IMR-90 (cell line): ENCODE results near the gene SUN5. TPM values are rescaled to one million over a fixed set of nuclear protein-coding genes. Genes with fewer than 3 reads are reported as not detected.
"Not testable (repeated sequence)": the region's sequence is repeated elsewhere in the genome, so short reads cannot be mapped to it uniquely, and the experiment has no call there.

Experiments used
- ATAC-seq: fragments of 200-7000 bp; cut with Tn5 transposase; 2 replicates; pipeline ENCODE4 v1.9.1; 2020; ENCODE audit warnings: low read depth, mild to moderate bottlenecking, moderate library complexity
- BruUV-seq: library from RNA; stranded (reverse); fragments of 400-500 nt; replicated peaks from 2 replicates; lab custom pipeline; 2021; lab: Mats Ljungman, UMichigan
- CTCF ChIA-PET: fragments of 300-600 bp; formaldehyde crosslinking; extraction: SDS; loops from one replicate; lab custom pipeline; 2021; ENCODE audit warnings: antibody characterized with exemption; lab: Yijun Ruan, JAX
- POLR2A ChIA-PET: fragments of 300-600 bp; sonication (Branson Sonifier 250); formaldehyde crosslinking; loops from one replicate; lab custom pipeline; 2022; ENCODE audit warnings: antibody characterized with exemption; ENCODE audit not compliant: unreplicated experiment; lab: Charles Lee
- DNase-seq: peaks from one replicate; pipeline ENCODE4 v3.0.0; 2013
- H2AFZ ChIP-seq: replicated peaks from 2 replicates; pipeline ENCODE3; 2013; ENCODE audit warnings: low read length, mild to moderate bottlenecking; ENCODE audit not compliant: poor library complexity
- H2AK5ac ChIP-seq: 2 replicates; pipeline ENCODE4 v1.6.1; 2013; ENCODE audit warnings: low read depth, low read length, inconsistent platforms
- H2AK9ac ChIP-seq: replicated peaks from 2 replicates; pipeline ENCODE3; 2013; ENCODE audit warnings: mild to moderate bottlenecking, low read depth, low read length, moderate library complexity; ENCODE audit not compliant: poor library complexity
- H2BK120ac ChIP-seq: 2 replicates; pipeline ENCODE4 v1.6.1; 2013; ENCODE audit warnings: low read depth, low read length, inconsistent platforms
- H2BK15ac ChIP-seq: 3 replicates; pipeline ENCODE4 v1.6.1; 2013; ENCODE audit warnings: low read depth, low read length, inconsistent platforms
- H2BK20ac ChIP-seq: 2 replicates; pipeline ENCODE4 v1.6.1; 2013; ENCODE audit warnings: low read depth, mild to moderate bottlenecking, inconsistent platforms, low read length, moderate library complexity
- H2BK5ac ChIP-seq: 2 replicates; pipeline ENCODE4 v1.6.1; 2013; ENCODE audit warnings: mild to moderate bottlenecking, low read depth, low read length, inconsistent platforms; ENCODE audit not compliant: poor library complexity, severe bottlenecking
- H3K14ac ChIP-seq: replicated peaks from 2 replicates; pipeline ENCODE4 v1.6.1; 2013; ENCODE audit warnings: low read depth, low read length, inconsistent platforms
- H3K18ac ChIP-seq: 2 replicates; pipeline ENCODE4 v1.6.1; 2013; ENCODE audit warnings: low read depth, low read length, control low read depth
- H3K23ac ChIP-seq: 2 replicates; pipeline ENCODE4 v1.6.1; 2013; ENCODE audit warnings: low read depth, low read length, inconsistent platforms
- H3K27ac ChIP-seq: 2 replicates; pipeline ENCODE4 v1.5.1; 2013; ENCODE audit warnings: mild to moderate bottlenecking, control low read depth, low read length; ENCODE audit not compliant: insufficient read depth
- H3K27me3 ChIP-seq: 2 replicates; pipeline ENCODE4 v1.6.1; 2013; ENCODE audit warnings: low read length; ENCODE audit not compliant: control insufficient read depth, insufficient read depth
- H3K36me3 ChIP-seq: 2 replicates; pipeline ENCODE4 v1.6.1; 2013; ENCODE audit warnings: low read length, mixed read lengths; ENCODE audit not compliant: control insufficient read depth, insufficient read depth
- H3K4ac ChIP-seq: 2 replicates; pipeline ENCODE4 v1.6.1; 2013; ENCODE audit warnings: low read depth, low read length, inconsistent platforms
- H3K4me1 ChIP-seq: 2 replicates; pipeline ENCODE4 v1.6.1; 2013; ENCODE audit warnings: low read length, mixed read lengths; ENCODE audit not compliant: control insufficient read depth, insufficient read depth
- H3K4me2 ChIP-seq: 2 replicates; pipeline ENCODE4 v1.6.1; 2013; ENCODE audit warnings: low read depth, mild to moderate bottlenecking, control low read depth, low read length, moderate library complexity
- H3K4me3 ChIP-seq: 2 replicates; pipeline ENCODE4 v1.5.1; 2013; ENCODE audit warnings: low read depth, mild to moderate bottlenecking, control low read depth, low read length, moderate library complexity; ENCODE audit not compliant: insufficient read depth
- H3K56ac ChIP-seq: 2 replicates; pipeline ENCODE4 v1.6.1; 2013; ENCODE audit warnings: low read length, inconsistent platforms; ENCODE audit not compliant: insufficient read depth; ENCODE audit errors: extremely low read depth
- H3K79me1 ChIP-seq, 2 experiments: 2 replicates each; pipeline ENCODE4 v1.6.1; 2013; ENCODE audit warnings: low read length in 2 of 2, inconsistent platforms in 1 of 2, low read depth in 1 of 2
- H3K9ac ChIP-seq: 2 replicates; pipeline ENCODE4 v1.6.1; 2013; ENCODE audit warnings: low read depth, low read length, control low read depth
- H3K9me1 ChIP-seq: 2 replicates; pipeline ENCODE4 v1.6.1; 2013; ENCODE audit warnings: low read length, inconsistent platforms; ENCODE audit not compliant: insufficient read depth
- H3K9me3 ChIP-seq: 2 replicates; pipeline ENCODE4 v1.6.1; 2013; ENCODE audit warnings: low read length; ENCODE audit not compliant: control insufficient read depth, insufficient read depth
- H4K20me1 ChIP-seq: 2 replicates; pipeline ENCODE4 v1.6.1; 2013; ENCODE audit warnings: low read length, inconsistent platforms; ENCODE audit not compliant: insufficient read depth
- H4K5ac ChIP-seq: 2 replicates; pipeline ENCODE4 v1.6.1; 2013; ENCODE audit warnings: mild to moderate bottlenecking, low read depth, low read length, control low read depth
- H4K8ac ChIP-seq, 2 experiments: 2 replicates each; pipeline ENCODE4 v1.6.1; 2013; ENCODE audit warnings: low read depth in 2 of 2, low read length in 2 of 2, control low read depth in 1 of 2, inconsistent platforms in 1 of 2
- H4K91ac ChIP-seq: 2 replicates; pipeline ENCODE4 v1.6.1; 2013; ENCODE audit warnings: low read depth, low read length, inconsistent platforms; ENCODE audit not compliant: insufficient read depth
- CEBPB ChIP-seq: IDR thresholded peaks from 2 replicates; pipeline ENCODE4 v1.6.1; 2012; ENCODE audit warnings: low read depth, low read length, improper control_type of control experiment
- MXI1 ChIP-seq: IDR thresholded peaks from 2 replicates; pipeline ENCODE4 v1.6.1; 2012; ENCODE audit warnings: low read depth, mild to moderate bottlenecking, low read length, moderate library complexity, borderline replicate concordance
- RCOR1 ChIP-seq: IDR thresholded peaks from 2 replicates; pipeline ENCODE4 v1.6.1; 2012; ENCODE audit warnings: mild to moderate bottlenecking, low read length, improper control_type of control experiment; ENCODE audit not compliant: insufficient replicate concordance
- SMC3 ChIP-seq: fragments of 150-350 bp; IDR thresholded peaks from 2 replicates; pipeline ENCODE4 v1.6.1; 2016; ENCODE audit warnings: low read depth, mild to moderate bottlenecking, antibody characterized with exemption, low read length, moderate library complexity
- USF2 ChIP-seq: fragments of 150-350 bp; IDR thresholded peaks from 2 replicates; pipeline ENCODE4 v1.6.1; 2017; ENCODE audit warnings: mild to moderate bottlenecking, antibody characterized with exemption, low read length, low read depth
- WGBS, 2 experiments: methylation state at CpG; one replicate each; pipeline versions ENCODE4 v1.1.5 to v1.1.7; 2013; ENCODE audit warnings: missing lambda C conversion rate in 2 of 2; ENCODE audit not compliant: insufficient read length in 1 of 2; ENCODE audit errors: extremely low coverage in 2 of 2; 5-methylcytosine and 5-hydroxymethylcytosine counted together
- dilution Hi-C: fragments of 300-500 bp; cut with HindIII; formaldehyde crosslinking; loops from one replicate; pipeline ENCODE4 v1.14.3; 2018; ENCODE audit warnings: low sequenced_read_pairs; ENCODE audit not compliant: unreplicated experiment
- in situ Hi-C: fragments of 300-500 bp; cut with MboI; formaldehyde crosslinking; loops from 3 replicates; pipeline ENCODE4 v1.14.3; 2019; ENCODE audit warnings: low sequenced_read_pairs, inconsistent platforms, mixed read lengths
- intact Hi-C: fragments of 100-400 bp; cut with micrococcal nuclease; formaldehyde crosslinking; loops from 2 replicates; pipeline ENCODE4 v1.10.0; 2022
- polyA plus RNA-seq, 3 experiments: library from polyadenylated mRNA; depleted of rRNA; stranded (reverse); fragments of >200 nt; gene quantifications; 2 replicates each; pipeline ENCODE4 v1.2.3, GENCODE V29; 2012; ENCODE audit warnings: low replicate concordance in 1 of 3
- total RNA-seq: library from RNA; depleted of rRNA; stranded (reverse); fragments of >200 nt; gene quantifications from 2 replicates; pipeline ENCODE4 v1.2.3, GENCODE V29; 2012

The SUN5 gene
- total and polyA plus RNA-seq, 2 of the 4 experiments (the other 2 are of a cell fraction): not detected

- Histone ChIP-seq H3K18ac (no peak overlapping the region), H2BK120ac (no peak overlapping the region), H3K79me1 (no peaks in the 10 kb centered on the region), H3K36me3 (no peaks in the 10 kb centered on the region), H3K56ac (no peak overlapping the region), H4K8ac (no peak overlapping the region), H3K27ac (no peak overlapping the region), H4K20me1 (no peaks in the 10 kb centered on the region), H3K4me2 (no peak overlapping the region), H4K5ac (no peak overlapping the region), H3K27me3 (peaks cover 21% of the 10 kb centered on the region; the same call in 1 of the 2 replicates), H3K23ac (no peak overlapping the region), H2AK9ac (no peak overlapping the region), H3K4me1 (no peaks in the 10 kb centered on the region), H3K4me3 (no peak overlapping the region), H2AK5ac (no peak overlapping the region), H2BK15ac (no peak overlapping the region), H3K9me3 (no peaks in the 10 kb centered on the region), H3K14ac (no peak overlapping the region), H3K9me1 (no peaks in the 10 kb centered on the region), H3K4ac (no peak overlapping the region), H2BK5ac (no peak overlapping the region), H2AFZ (peak overlapping the region; percentile 21), H3K9ac (no peak overlapping the region), H2BK20ac (no peak overlapping the region), H4K91ac (no peak overlapping the region)
- in situ Hi-C loops (no loop called here), intact Hi-C loops (no loop called here), dilution Hi-C loops (no loop called here)
- 57% methylated on average over 3 of the region's 15 CpGs; no CpG with 5 or more reads in 1 of the 2 experiments for WGBS, 2 experiments
- BruUV-seq: no TSS peak
- no peak for DNase-seq
- peak; percentile 14; the same call in 1 of the 2 replicates for ATAC-seq
- TF ChIP-seq CEBPB (no peak), RCOR1 (no peak), MXI1 (no peak), SMC3 (no peak), USF2 (peak; percentile 53; the same call in 1 of the 2 replicates)
- ChIA-PET POLR2A (no interaction called here), CTCF (interaction anchor here (0.6 kb wide), 1 partner anchor 26 kb away, joined by 3 read pairs; no protein-coding TSS in a partner anchor)
Measured at GRCh38 chr20:32975698-32976674, 28.2 kb downstream of the SUN5 start.

- H3K56ac ChIP-seq, H4K8ac ChIP-seq, H2AK5ac ChIP-seq, H2BK120ac ChIP-seq, H3K18ac ChIP-seq, H2AK9ac ChIP-seq, POLR2A ChIA-PET, CTCF ChIA-PET, ATAC-seq, H3K4ac ChIP-seq, H3K14ac ChIP-seq, H3K9me3 ChIP-seq, H2AFZ ChIP-seq, H3K9ac ChIP-seq, H3K9me1 ChIP-seq, H4K91ac ChIP-seq, H3K27ac ChIP-seq, H2BK5ac ChIP-seq, DNase-seq, H2BK20ac ChIP-seq, H3K4me2 ChIP-seq, H3K4me3 ChIP-seq, H4K5ac ChIP-seq, dilution Hi-C loops, H3K36me3 ChIP-seq, H3K79me1 ChIP-seq, H3K23ac ChIP-seq, H2BK15ac ChIP-seq, H3K4me1 ChIP-seq, intact Hi-C loops, BruUV-seq, in situ Hi-C loops, H4K20me1 ChIP-seq: not testable (repeated sequence)
- WGBS, 2 experiments: 50% methylated on average over 1 of the region's 4 CpGs; no CpG with 5 or more reads in 1 of the 2 experiments
- peaks cover 18% of the 10 kb centered on the region; the same call in 1 of the 2 replicates for H3K27me3 ChIP-seq
Measured at GRCh38 chr20:32975121-32975520, 29.1 kb downstream of the SUN5 start.
